WTC11 (cell line): ENCODE measurements around the gene ACAA1. TPM values are rescaled to one million over a fixed set of nuclear protein-coding genes. Genes with fewer than 3 reads are reported as not detected.

Experiments
- CBFB ChIP-seq: sonication (generic); formaldehyde crosslinking; IDR thresholded peaks from 2 replicates; pipeline ENCODE4 v1.8.1; 2022; ENCODE audit warnings: mild to moderate bottlenecking, low read depth, missing genetic modification reagents
- FOXP1 ChIP-seq: sonication (generic); formaldehyde crosslinking; IDR thresholded peaks from 2 replicates; pipeline ENCODE4 v1.8.0; 2022; ENCODE audit warnings: missing genetic modification reagents, mild to moderate bottlenecking, moderate library complexity, borderline replicate concordance
- GTF2I ChIP-seq: fragments of 250-450 bp; sonication (Bioruptor Pico); conservative IDR thresholded peaks from 2 replicates; pipeline ENCODE4 v1.4.0; 2021; ENCODE audit warnings: mild to moderate bottlenecking
- JAZF1 ChIP-seq: fragments of 250-450 bp; sonication (Bioruptor Pico); IDR thresholded peaks from 2 replicates; pipeline ENCODE4 v1.9.0; 2021; ENCODE audit warnings: moderate library complexity, mild to moderate bottlenecking, inconsistent platforms
- KAT7 ChIP-seq: sonication (generic); formaldehyde crosslinking; IDR thresholded peaks from 2 replicates; pipeline ENCODE4 v1.8.1; 2023; ENCODE audit warnings: missing genetic modification reagents, mild to moderate bottlenecking, borderline replicate concordance
- MYBL2 ChIP-seq: sonication (generic); formaldehyde crosslinking; IDR thresholded peaks from 2 replicates; pipeline ENCODE4 v1.8.1; 2023; ENCODE audit warnings: mild to moderate bottlenecking, moderate library complexity, missing genetic modification reagents
- NFE2L1 ChIP-seq: sonication (generic); formaldehyde crosslinking; IDR thresholded peaks from 2 replicates; pipeline ENCODE4 v1.8.1; 2023; ENCODE audit warnings: missing genetic modification reagents
- NFYB ChIP-seq: sonication (generic); formaldehyde crosslinking; conservative IDR thresholded peaks from 2 replicates; pipeline ENCODE4 v1.8.0; 2022; ENCODE audit warnings: low read depth, missing genetic modification reagents
- NR1H2 ChIP-seq: sonication (generic); formaldehyde crosslinking; IDR thresholded peaks from 2 replicates; pipeline ENCODE4 v1.9.0; 2021; ENCODE audit warnings: mild to moderate bottlenecking, moderate library complexity, missing genetic modification reagents
- NR3C1 ChIP-seq: sonication (generic); formaldehyde crosslinking; conservative IDR thresholded peaks from 2 replicates; pipeline ENCODE4 v1.8.1; 2023; ENCODE audit warnings: low read depth, mild to moderate bottlenecking, missing genetic modification reagents
- OVOL2 ChIP-seq: fragments of 250-450 bp; sonication (Bioruptor Pico); IDR thresholded peaks from 2 replicates; pipeline ENCODE4 v1.9.0; 2021; ENCODE audit warnings: mild to moderate bottlenecking, borderline replicate concordance
- SMAD3 ChIP-seq: sonication (generic); formaldehyde crosslinking; IDR thresholded peaks from 2 replicates; pipeline ENCODE4 v1.8.0; 2022; ENCODE audit warnings: missing genetic modification reagents, mild to moderate bottlenecking, borderline replicate concordance
- SMAD4 ChIP-seq: sonication (generic); formaldehyde crosslinking; IDR thresholded peaks from 2 replicates; pipeline ENCODE4 v1.8.0; 2022; ENCODE audit warnings: mild to moderate bottlenecking, missing genetic modification reagents
- TEAD1 ChIP-seq: sonication (generic); formaldehyde crosslinking; IDR thresholded peaks from 2 replicates; pipeline ENCODE4 v1.8.0; 2022; ENCODE audit warnings: mild to moderate bottlenecking, missing genetic modification reagents
- TEAD4 ChIP-seq: sonication (generic); formaldehyde crosslinking; IDR thresholded peaks from 2 replicates; pipeline ENCODE4 v1.8.0; 2022; ENCODE audit warnings: mild to moderate bottlenecking, missing genetic modification reagents
- ZBTB21 ChIP-seq: sonication (generic); formaldehyde crosslinking; IDR thresholded peaks from 2 replicates; pipeline ENCODE4 v1.8.1; 2023; ENCODE audit warnings: mild to moderate bottlenecking, missing genetic modification reagents, borderline replicate concordance
- ZNF138 ChIP-seq: sonication (generic); formaldehyde crosslinking; conservative IDR thresholded peaks from 2 replicates; pipeline ENCODE4 v1.8.1; 2022; ENCODE audit warnings: mild to moderate bottlenecking, moderate library complexity, missing genetic modification reagents
- ZNF232 ChIP-seq: sonication (generic); formaldehyde crosslinking; IDR thresholded peaks from 2 replicates; pipeline ENCODE4 v1.8.0; 2022; ENCODE audit warnings: mild to moderate bottlenecking, missing genetic modification reagents
- ZNF416 ChIP-seq: fragments of 250-450 bp; sonication (Bioruptor Pico); IDR thresholded peaks from 2 replicates; pipeline ENCODE4 v1.9.0; 2021; ENCODE audit warnings: mild to moderate bottlenecking, inconsistent platforms
- total RNA-seq: library from RNA; stranded (reverse); gene quantifications from 3 replicates; pipeline ENCODE4 v1.2.3, GENCODE V29; 2021
- TF ChIP-seq, protein P1 (sequence below): sonication (generic); formaldehyde crosslinking; IDR thresholded peaks from 2 replicates; pipeline ENCODE4 v1.8.1; 2023; ENCODE audit warnings: mild to moderate bottlenecking, moderate library complexity, missing genetic modification reagents
- TF ChIP-seq, protein P2 (sequence below): sonication (generic); formaldehyde crosslinking; IDR thresholded peaks from 2 replicates; pipeline ENCODE4 v1.8.1; 2022; ENCODE audit warnings: mild to moderate bottlenecking, missing genetic modification reagents, moderate library complexity, borderline replicate concordance
- TF ChIP-seq, protein P3 (sequence below): sonication (generic); formaldehyde crosslinking; conservative IDR thresholded peaks from 2 replicates; pipeline ENCODE4 v1.8.1; 2023; ENCODE audit warnings: mild to moderate bottlenecking, low read depth, missing genetic modification reagents, moderate library complexity
- TF ChIP-seq, protein P4 (sequence below): sonication (generic); formaldehyde crosslinking; IDR thresholded peaks from 2 replicates; pipeline ENCODE4 v1.8.1; 2023; ENCODE audit warnings: mild to moderate bottlenecking, missing genetic modification reagents
- TF ChIP-seq, protein P5 (sequence below): fragments of 250-450 bp; sonication (Bioruptor Pico); IDR thresholded peaks from 2 replicates; pipeline ENCODE4 v1.9.0; 2021; ENCODE audit warnings: mild to moderate bottlenecking
- TF ChIP-seq, protein P6 (sequence below): fragments of 200-600 bp; IDR thresholded peaks from 2 replicates; pipeline ENCODE4 v1.8.0; 2022; ENCODE audit warnings: antibody characterized with exemption
- TF ChIP-seq, protein P7 (sequence below): sonication (generic); formaldehyde crosslinking; IDR thresholded peaks from 2 replicates; pipeline ENCODE4 v1.8.0; 2022; ENCODE audit warnings: mild to moderate bottlenecking, missing genetic modification reagents

The ACAA1 gene
- total RNA-seq, 1 experiment from 2014 or later = 46.5 TPM

GRCh38 chr3:38164952-38165721 is 28.2 kb upstream of the ACAA1 start, which contains the start of gene OXSR1 (continued):
- TF ChIP-seq, protein P1, sequence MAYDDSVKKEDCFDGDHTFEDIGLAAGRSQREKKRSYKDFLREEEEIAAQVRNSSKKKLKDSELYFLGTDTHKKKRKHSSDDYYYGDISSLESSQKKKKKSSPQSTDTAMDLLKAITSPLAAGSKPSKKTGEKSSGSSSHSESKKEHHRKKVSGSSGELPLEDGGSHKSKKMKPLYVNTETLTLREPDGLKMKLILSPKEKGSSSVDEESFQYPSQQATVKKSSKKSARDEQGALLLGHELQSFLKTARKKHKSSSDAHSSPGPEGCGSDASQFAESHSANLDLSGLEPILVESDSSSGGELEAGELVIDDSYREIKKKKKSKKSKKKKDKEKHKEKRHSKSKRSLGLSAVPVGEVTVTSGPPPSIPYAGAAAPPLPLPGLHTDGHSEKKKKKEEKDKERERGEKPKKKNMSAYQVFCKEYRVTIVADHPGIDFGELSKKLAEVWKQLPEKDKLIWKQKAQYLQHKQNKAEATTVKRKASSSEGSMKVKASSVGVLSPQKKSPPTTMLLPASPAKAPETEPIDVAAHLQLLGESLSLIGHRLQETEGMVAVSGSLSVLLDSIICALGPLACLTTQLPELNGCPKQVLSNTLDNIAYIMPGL (CRISPR knock-in tag) = 0 out of 2 replicates have a peak, but pooled peaks have one; percentile 75
- TF ChIP-seq MYBL2 (CRISPR knock-in tag) = 0 out of 2 replicates have a peak, but pooled peaks have one; percentile 68
- TF ChIP-seq JAZF1 (CRISPR knock-in tag) = no peak
- 0 out of 2 replicates have a peak, but pooled peaks have one; percentile 66 for TF ChIP-seq SMAD3
- TF ChIP-seq ZNF138 (CRISPR knock-in tag) = no peak
- TF ChIP-seq TEAD1 (CRISPR knock-in tag) = no peak; the same call in none of the 2 replicates
- no peak for TF ChIP-seq TEAD4 (CRISPR knock-in tag)
- TF ChIP-seq OVOL2 (CRISPR knock-in tag) = no peak
- TF ChIP-seq, protein P2, sequence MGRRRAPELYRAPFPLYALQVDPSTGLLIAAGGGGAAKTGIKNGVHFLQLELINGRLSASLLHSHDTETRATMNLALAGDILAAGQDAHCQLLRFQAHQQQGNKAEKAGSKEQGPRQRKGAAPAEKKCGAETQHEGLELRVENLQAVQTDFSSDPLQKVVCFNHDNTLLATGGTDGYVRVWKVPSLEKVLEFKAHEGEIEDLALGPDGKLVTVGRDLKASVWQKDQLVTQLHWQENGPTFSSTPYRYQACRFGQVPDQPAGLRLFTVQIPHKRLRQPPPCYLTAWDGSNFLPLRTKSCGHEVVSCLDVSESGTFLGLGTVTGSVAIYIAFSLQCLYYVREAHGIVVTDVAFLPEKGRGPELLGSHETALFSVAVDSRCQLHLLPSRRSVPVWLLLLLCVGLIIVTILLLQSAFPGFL (CRISPR knock-in tag) = no peak
- TF ChIP-seq NFYB (CRISPR knock-in tag) = peak; percentile 86
- TF ChIP-seq GTF2I (CRISPR knock-in tag) = no peak
- TF ChIP-seq, protein P3, sequence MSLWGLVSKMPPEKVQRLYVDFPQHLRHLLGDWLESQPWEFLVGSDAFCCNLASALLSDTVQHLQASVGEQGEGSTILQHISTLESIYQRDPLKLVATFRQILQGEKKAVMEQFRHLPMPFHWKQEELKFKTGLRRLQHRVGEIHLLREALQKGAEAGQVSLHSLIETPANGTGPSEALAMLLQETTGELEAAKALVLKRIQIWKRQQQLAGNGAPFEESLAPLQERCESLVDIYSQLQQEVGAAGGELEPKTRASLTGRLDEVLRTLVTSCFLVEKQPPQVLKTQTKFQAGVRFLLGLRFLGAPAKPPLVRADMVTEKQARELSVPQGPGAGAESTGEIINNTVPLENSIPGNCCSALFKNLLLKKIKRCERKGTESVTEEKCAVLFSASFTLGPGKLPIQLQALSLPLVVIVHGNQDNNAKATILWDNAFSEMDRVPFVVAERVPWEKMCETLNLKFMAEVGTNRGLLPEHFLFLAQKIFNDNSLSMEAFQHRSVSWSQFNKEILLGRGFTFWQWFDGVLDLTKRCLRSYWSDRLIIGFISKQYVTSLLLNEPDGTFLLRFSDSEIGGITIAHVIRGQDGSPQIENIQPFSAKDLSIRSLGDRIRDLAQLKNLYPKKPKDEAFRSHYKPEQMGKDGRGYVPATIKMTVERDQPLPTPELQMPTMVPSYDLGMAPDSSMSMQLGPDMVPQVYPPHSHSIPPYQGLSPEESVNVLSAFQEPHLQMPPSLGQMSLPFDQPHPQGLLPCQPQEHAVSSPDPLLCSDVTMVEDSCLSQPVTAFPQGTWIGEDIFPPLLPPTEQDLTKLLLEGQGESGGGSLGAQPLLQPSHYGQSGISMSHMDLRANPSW (CRISPR knock-in tag) = no peak
- TF ChIP-seq NR3C1 = no peak
- no peak for TF ChIP-seq CBFB (CRISPR knock-in tag)
- peak; percentile 99 for TF ChIP-seq ZBTB21 (CRISPR knock-in tag)
- no peak for TF ChIP-seq KAT7
- TF ChIP-seq, protein P4, sequence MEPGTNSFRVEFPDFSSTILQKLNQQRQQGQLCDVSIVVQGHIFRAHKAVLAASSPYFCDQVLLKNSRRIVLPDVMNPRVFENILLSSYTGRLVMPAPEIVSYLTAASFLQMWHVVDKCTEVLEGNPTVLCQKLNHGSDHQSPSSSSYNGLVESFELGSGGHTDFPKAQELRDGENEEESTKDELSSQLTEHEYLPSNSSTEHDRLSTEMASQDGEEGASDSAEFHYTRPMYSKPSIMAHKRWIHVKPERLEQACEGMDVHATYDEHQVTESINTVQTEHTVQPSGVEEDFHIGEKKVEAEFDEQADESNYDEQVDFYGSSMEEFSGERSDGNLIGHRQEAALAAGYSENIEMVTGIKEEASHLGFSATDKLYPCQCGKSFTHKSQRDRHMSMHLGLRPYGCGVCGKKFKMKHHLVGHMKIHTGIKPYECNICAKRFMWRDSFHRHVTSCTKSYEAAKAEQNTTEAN (CRISPR knock-in tag) = no peak
- no peak for TF ChIP-seq FOXP1 (CRISPR knock-in tag)
- no peak; the same call in 1 of the 2 replicates for TF ChIP-seq NFE2L1
- TF ChIP-seq NR1H2 = no peak
- TF ChIP-seq ZNF232 (CRISPR knock-in tag) = peak; percentile 75; the same call in 1 of the 2 replicates
- TF ChIP-seq, protein P5, sequence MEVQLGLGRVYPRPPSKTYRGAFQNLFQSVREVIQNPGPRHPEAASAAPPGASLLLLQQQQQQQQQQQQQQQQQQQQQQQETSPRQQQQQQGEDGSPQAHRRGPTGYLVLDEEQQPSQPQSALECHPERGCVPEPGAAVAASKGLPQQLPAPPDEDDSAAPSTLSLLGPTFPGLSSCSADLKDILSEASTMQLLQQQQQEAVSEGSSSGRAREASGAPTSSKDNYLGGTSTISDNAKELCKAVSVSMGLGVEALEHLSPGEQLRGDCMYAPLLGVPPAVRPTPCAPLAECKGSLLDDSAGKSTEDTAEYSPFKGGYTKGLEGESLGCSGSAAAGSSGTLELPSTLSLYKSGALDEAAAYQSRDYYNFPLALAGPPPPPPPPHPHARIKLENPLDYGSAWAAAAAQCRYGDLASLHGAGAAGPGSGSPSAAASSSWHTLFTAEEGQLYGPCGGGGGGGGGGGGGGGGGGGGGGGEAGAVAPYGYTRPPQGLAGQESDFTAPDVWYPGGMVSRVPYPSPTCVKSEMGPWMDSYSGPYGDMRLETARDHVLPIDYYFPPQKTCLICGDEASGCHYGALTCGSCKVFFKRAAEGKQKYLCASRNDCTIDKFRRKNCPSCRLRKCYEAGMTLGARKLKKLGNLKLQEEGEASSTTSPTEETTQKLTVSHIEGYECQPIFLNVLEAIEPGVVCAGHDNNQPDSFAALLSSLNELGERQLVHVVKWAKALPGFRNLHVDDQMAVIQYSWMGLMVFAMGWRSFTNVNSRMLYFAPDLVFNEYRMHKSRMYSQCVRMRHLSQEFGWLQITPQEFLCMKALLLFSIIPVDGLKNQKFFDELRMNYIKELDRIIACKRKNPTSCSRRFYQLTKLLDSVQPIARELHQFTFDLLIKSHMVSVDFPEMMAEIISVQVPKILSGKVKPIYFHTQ (CRISPR knock-in tag) = no peak
- TF ChIP-seq, protein P6, sequence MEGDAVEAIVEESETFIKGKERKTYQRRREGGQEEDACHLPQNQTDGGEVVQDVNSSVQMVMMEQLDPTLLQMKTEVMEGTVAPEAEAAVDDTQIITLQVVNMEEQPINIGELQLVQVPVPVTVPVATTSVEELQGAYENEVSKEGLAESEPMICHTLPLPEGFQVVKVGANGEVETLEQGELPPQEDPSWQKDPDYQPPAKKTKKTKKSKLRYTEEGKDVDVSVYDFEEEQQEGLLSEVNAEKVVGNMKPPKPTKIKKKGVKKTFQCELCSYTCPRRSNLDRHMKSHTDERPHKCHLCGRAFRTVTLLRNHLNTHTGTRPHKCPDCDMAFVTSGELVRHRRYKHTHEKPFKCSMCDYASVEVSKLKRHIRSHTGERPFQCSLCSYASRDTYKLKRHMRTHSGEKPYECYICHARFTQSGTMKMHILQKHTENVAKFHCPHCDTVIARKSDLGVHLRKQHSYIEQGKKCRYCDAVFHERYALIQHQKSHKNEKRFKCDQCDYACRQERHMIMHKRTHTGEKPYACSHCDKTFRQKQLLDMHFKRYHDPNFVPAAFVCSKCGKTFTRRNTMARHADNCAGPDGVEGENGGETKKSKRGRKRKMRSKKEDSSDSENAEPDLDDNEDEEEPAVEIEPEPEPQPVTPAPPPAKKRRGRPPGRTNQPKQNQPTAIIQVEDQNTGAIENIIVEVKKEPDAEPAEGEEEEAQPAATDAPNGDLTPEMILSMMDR = no peak
- TF ChIP-seq, protein P7, sequence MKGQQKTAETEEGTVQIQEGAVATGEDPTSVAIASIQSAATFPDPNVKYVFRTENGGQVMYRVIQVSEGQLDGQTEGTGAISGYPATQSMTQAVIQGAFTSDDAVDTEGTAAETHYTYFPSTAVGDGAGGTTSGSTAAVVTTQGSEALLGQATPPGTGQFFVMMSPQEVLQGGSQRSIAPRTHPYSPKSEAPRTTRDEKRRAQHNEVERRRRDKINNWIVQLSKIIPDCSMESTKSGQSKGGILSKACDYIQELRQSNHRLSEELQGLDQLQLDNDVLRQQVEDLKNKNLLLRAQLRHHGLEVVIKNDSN (CRISPR knock-in tag) = peak; percentile 63
- no peak for TF ChIP-seq ZNF416 (CRISPR knock-in tag)
- no peak for TF ChIP-seq SMAD4
- TF ChIP-seq, all 79 proteins: peak for 19
